HG03135 (cell line): Measurements from ENCODE around the gene LAMTOR3.

Source experiments
- ATAC-seq: cut with Tn5 transposase; IDR thresholded peaks from one replicate; pipeline ENCODE4 v1.9.1; 2021; ENCODE audit warnings: mild to moderate bottlenecking, moderate library complexity; ENCODE audit not compliant: unreplicated experiment

LAMTOR3 gene, protein sequence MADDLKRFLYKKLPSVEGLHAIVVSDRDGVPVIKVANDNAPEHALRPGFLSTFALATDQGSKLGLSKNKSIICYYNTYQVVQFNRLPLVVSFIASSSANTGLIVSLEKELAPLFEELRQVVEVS

DNA sequence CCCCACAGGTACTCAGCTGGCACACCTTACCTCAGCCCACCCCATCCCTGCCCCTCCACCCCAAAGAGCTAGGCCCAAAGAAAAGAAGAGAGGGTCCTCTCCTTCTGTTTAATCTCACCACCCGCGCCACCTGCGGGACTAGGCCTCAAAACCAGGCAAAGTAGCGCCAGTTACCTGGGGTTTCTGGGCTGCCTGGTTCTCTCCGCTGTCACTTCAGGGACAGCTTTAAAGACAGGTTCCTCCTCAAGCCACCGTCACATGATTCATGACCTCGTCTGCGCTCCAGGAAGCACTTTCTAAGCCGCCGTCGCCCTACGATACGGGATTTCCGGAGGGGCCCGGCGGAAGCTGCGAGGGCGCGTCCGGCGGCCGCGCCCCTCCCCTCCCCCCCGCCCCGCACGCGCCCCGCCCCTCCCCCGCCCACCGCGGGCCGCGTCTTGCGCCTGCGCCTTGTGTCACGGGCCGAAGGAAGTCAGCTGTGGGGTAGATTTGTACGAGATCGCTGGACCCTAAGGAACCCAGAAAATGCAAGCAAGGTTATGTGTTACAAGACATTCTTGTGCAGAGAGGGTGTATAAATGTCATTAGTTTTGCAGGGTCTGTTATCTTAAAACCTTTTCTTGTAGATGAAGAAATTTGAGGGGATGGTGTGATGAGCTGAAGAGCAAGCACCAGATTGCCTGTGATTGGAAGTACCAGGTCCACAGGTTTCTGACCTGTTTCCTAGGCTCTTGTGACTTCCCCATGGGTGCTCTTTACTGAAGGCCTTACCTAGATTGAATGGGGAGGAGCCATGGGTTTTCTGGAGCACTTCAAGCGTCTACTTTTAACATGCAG, at the start of gene LAMTOR3:
LAMTOR3 (minus strand) TSS at position 267 of the 837 bp plus-strand sequence. CDS start 464 bp downstream, outside the sequence.
- peak; percentile 99 for ATAC-seq

DNA sequence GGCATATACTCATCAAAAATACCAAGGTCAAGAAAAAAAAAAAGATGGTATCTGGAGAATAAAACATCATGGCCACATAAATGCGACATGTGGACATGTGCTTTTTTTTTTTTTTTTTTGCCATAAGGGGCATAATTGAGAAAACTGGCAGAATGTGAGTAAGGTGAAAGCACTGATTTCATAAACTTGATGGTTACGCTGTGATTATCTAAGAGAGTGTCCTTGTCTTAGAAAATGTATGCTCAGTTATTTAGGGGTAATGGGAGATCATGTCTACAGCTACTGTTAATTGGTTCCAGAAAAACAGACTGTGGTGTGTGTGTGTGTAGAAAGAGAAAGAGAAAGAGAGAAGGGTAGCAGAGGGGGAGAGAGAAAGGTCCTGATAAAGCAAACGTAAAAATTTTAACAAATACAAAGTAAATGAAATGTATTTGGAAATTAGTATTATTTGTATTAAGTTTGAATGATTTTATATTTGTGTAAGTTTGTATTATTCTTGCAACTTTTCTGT, 44.1 kb upstream of the LAMTOR3 start:
- no peak for ATAC-seq

- no peak for ATAC-seq
These were observed 40.7 kb upstream of the LAMTOR3 start for GRCh38 chr4:99934891-99935290.

DNA sequence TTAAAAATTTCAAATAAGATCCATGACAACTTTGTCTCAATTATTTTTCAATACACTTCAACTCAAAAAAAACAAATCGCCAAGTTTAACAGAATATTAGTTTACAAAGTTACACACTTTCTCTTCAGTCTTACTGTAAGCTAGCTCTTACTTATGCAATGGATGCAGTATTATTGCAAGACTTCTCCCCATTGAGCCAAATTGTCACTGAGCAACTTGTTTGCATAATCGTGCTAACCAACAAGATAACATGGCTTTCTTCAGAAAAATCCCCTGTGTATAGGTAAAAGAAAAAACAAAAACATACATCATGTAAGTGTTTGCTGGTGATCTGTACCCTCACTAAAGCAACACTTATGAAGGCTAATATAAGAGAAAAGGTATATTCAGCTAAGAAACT, 33.3 kb upstream of the LAMTOR3 start:
- no peak for ATAC-seq

GRCh38 chr4:99921174-99921573, 26.9 kb upstream of the LAMTOR3 start:
- ATAC-seq: no peak

DNA sequence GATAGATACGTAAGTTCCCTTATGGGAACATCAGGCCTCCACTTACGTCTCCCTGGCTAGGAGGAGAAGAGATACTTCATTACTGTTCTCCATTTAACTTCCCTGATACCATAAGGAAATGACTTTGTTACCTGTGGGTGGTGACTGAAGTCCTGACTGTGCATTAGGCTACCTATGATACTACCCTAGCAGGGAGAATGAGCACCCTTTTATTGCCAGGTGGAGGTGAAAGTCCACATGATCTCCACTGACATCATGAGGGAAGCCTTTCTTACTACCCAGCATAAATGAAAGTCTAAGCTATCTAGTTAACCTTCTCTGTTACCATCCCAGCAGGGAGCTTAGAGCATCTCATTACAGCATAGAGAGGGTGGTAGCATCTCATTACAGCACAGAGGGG, 24.4 kb upstream of the LAMTOR3 start:
- ATAC-seq: no peak

DNA sequence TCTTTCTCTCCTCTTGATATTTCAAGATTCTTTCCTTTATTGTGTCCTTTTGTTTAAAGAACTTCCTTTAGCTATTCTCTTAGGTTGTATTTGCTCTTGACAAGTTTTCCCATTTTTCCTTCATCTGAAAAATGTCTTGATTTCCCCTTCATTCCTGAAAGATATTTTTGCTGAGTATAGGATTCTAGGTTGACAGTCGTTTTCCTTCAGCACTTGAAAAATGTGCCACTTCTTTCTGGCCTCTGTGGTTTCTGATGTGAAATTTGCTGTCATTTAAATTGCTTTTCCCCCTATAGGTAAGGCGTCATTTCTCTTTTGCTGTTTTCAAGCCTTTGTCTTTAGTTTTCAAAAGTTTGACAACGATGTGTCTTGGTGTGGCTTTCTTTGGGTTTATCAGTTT, 23.3 kb upstream of the LAMTOR3 start:
- ATAC-seq: no peak

DNA sequence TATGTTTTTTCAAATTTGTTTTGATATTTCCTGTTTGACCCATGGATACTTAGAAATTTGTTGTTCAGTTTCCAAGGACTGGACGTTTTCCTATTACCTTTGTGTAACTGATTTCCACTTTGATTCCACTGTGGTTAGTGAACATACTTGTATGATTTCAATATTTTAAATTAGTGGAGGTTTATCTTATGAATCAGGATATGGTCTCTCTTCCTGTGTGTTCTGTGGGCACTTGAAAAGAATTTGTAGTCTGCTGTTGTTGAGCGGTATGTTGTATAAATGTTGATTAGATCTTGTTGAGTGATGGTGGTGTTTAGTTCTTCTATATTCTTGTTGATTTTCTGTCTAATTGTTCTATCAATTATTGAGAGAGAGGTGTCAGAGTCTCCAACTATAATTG, 21.2 kb upstream of the LAMTOR3 start:
- no peak for ATAC-seq

DNA sequence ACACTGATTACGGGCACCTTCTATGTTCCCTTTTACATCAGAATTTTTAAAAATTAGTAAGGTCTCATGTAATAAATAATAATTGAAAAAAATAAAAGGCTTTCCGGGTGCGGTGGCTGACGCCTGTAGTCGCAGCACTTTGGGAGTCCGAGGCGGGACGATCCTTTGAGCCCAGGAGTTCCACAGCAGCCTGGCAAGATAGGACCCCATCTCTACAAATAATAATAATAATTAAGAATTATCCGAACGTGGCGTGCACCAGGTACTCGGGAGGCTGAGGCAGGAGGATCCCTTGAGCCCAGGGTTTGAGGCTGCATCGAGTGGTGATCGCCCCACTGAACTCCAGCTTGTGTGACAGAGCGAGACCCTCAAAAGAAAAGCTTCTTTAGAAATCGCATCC, 771 bp upstream of the LAMTOR3 start:
- no peak for ATAC-seq

- ATAC-seq: no peak
These were observed 427 bp downstream of the LAMTOR3 start for GRCh38 chr4:99893839-99894160.

- no peak for ATAC-seq
These were observed 1.2 kb downstream of the LAMTOR3 start for GRCh38 chr4:99893029-99893428.

DNA sequence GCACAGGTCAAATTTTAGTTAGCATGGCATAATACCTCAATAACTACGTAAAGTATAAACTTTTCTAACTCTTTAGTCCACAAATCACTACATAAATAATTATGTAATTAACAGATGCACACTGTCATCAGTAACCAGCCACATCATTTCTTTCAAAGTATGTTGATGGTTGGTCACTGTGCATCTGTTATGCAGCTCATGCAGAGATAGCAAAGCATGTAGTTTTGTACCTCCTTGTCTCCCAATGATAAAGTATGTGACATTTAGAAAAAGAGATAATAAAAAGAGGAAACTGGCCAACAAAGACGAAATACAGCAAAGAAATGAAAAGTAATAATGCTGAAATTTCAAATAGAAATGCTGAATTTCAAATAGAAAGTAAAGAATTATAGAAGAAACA, 2.9 kb downstream of the LAMTOR3 start:
- ATAC-seq: no peak

GRCh38 chr4:99887837-99888236, 6.4 kb downstream of the LAMTOR3 start:
- no peak for ATAC-seq

- ATAC-seq: no peak
These were observed 8.1 kb downstream of the LAMTOR3 start for GRCh38 chr4:99886146-99886545.

- no peak for ATAC-seq
These were observed 8.5 kb downstream of the LAMTOR3 start for GRCh38 chr4:99885687-99886086.

GRCh38 chr4:99885063-99885664, 9.1 kb downstream of the LAMTOR3 start:
- no peak for ATAC-seq

GRCh38 chr4:99879458-99879857, 14.8 kb downstream of the LAMTOR3 start:
- ATAC-seq: no peak

DNA sequence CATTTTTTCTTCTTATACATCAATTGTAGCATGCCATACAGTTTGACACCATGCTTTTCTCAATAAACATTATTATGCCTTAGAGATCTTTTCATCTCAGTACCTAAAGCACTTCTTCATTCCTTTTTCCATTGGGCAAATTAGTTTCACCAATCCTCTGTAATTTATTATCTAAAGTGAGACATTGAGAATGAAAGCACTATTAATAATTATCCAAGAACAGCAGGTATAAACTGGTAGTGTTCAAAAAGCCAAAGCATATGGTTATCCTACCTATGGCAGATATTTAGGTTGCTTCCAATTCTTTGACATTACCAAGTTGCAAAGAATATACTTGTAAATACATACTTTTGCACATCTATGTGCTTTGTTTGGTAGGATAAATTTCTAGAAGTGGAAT, 15.6 kb downstream of the LAMTOR3 start:
- ATAC-seq: no peak

GRCh38 chr4:99876946-99877345, 17.3 kb downstream of the LAMTOR3 start:
- no peak for ATAC-seq

DNA sequence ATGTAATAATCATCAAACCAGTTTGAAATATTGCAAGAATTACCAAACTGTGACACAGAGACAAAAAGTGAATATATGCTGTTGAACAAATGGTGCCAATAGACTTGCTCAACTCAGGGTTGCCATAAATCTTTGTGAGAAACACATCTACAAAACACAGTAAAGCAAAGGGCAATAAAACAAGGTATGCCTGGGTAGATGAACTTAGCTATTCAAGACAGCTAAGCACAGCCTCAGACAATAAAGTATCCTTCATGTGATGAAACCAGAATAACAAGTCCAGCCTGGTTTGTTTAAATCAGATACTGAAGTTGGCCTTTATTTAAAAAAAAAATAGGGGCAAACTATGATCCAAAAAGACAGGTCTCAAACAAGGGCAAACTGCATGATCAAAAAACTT, 19.2 kb downstream of the LAMTOR3 start:
- ATAC-seq: no peak

GRCh38 chr4:99872570-99872969, 21.7 kb downstream of the LAMTOR3 start:
- no peak for ATAC-seq

DNA sequence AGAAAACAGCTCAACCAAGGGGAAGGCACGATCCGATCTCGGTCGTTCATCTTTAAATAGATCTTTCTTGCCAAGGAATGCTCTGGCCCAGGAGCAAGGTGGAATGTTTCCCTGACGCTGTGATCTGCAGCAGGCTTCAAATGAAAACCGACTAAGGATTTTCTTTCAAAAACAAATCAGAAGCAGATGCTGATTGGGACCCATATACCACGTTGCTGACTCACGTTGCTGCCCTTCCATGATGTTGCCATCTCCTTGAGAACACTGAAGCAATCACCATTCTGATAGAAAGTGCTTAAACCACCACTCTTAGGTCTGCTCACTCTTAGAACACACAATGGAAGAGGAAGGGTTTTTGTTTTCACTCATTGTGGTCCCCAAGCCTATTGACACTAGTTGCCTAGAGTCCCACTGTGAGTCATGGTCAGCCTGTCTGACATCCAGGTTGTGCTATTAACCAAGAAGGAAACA, 26.1 kb downstream of the LAMTOR3 start:
- peak; percentile 60 for ATAC-seq
